AG04450 (cell line): ENCODE measurements around the gene TMTC1. TPM values are rescaled to one million over a fixed set of nuclear protein-coding genes. Genes with fewer than 3 reads are reported as not detected.
A peak's percentile ranks its signal among the peaks of the same experiment; 100 is the strongest.

Experiments used
- CTCF ChIA-PET: fragments of 300-600, 350-600 bp; formaldehyde crosslinking; extraction: SDS; loops from one replicate; lab custom pipeline; 2022; ENCODE audit warnings: antibody characterized with exemption, inconsistent platforms; lab: Charles Lee
- POLR2A ChIA-PET: fragments of 350-600 bp; formaldehyde crosslinking; extraction: SDS; loops from one replicate; lab custom pipeline; 2021; ENCODE audit warnings: antibody characterized with exemption, inconsistent platforms; lab: Yijun Ruan, JAX
- DNase-seq: peaks from one replicate; pipeline ENCODE4 v3.0.0-alpha.2; 2011; ENCODE audit warnings: low read depth, low spot score
- H3K27ac ChIP-seq: one replicate; pipeline ENCODE4 v1.5.1; 2012; ENCODE audit warnings: low read depth, low read length, control low read depth
- H3K27me3 ChIP-seq: one replicate; pipeline ENCODE4 v1.6.0; 2012; ENCODE audit warnings: low read length; ENCODE audit not compliant: control insufficient read depth, insufficient read depth
- H3K4me3 ChIP-seq: 2 replicates; pipeline ENCODE4 v1.5.1; 2011; ENCODE audit warnings: mild to moderate bottlenecking, low read depth, low read length, control low read depth
- H3K9me3 ChIP-seq: 2 replicates; pipeline ENCODE4 v1.5.1; 2012; ENCODE audit warnings: low read length; ENCODE audit not compliant: control insufficient read depth, insufficient read depth
- CTCF ChIP-seq: IDR thresholded peaks from 2 replicates; pipeline ENCODE4 v1.5.1; 2011; ENCODE audit warnings: low read depth, low read length, control low read depth, inconsistent platforms
- polyA plus RNA-seq: library from polyadenylated mRNA; depleted of rRNA; stranded (reverse); fragments of >200 nt; gene quantifications from 2 replicates; pipeline ENCODE4 v1.2.3, GENCODE V29; 2011

The TMTC1 gene
- polyA plus RNA-seq, 1 experiment: 66.8 TPM

DNA sequence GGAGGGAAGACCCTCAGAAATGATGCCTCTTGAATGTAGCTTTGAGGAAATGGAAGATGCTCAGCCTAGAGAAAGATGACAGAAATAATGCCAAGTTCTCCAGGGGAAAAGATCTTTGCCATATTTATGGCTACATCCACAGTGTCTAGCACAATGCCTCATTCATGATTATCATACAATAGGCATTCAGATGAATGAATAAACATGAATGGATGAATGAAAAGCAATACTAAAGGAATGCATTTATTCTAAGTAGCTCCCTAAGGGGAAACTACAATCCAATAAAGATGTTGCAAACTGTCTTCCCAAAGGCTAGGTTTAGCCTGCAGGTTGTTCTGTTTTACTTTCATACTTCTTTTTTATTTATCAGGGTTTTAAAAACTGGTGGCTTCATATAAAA is 12.0 kb downstream of the TMTC1 start:
- TF ChIP-seq CTCF: no peak
- Histone ChIP-seq H3K4me3 (no peak overlapping the region), H3K9me3 (no peaks in the 10 kb centered on the region; the same call in 1 of the 2 replicates), H3K27me3 (no peaks in the 10 kb centered on the region), H3K27ac (no peak overlapping the region)
- ChIA-PET POLR2A (no interaction called here), CTCF (no interaction called here)
- no peak for DNase-seq

GRCh38 chr12:29771165-29771564 is 12.6 kb downstream of the TMTC1 start:
- Histone ChIP-seq H3K9me3 (no peaks in the 10 kb centered on the region; the same call in 1 of the 2 replicates), H3K4me3 (no peak overlapping the region), H3K27ac (no peak overlapping the region), H3K27me3 (no peaks in the 10 kb centered on the region)
- POLR2A ChIA-PET: no interaction called here
- no peak for TF ChIP-seq CTCF
- CTCF ChIA-PET: interaction anchor here (0.6 kb wide), 1 partner anchor 246 kb away, joined by 3 read pairs; no protein-coding TSS in a partner anchor
- no peak for DNase-seq

- POLR2A ChIA-PET: interaction anchor here (1.0 to 1.5 kb wide), 2 partner anchors 25 to 28 kb away, joined by 4 to 6 read pairs; no protein-coding TSS in a partner anchor
- Histone ChIP-seq H3K9me3 (no peaks in the 10 kb centered on the region), H3K27me3 (no peaks in the 10 kb centered on the region), H3K27ac (peak overlapping the region; percentile 34), H3K4me3 (no peak overlapping the region)
- peak; percentile 88 for DNase-seq
- 0 out of 2 replicates have a peak, but pooled peaks have one; percentile 3 for TF ChIP-seq CTCF
- CTCF ChIA-PET: no interaction called here
Measured at GRCh38 chr12:29769162-29769858, 14.4 kb downstream of the TMTC1 start.

GRCh38 chr12:29768372-29768771 is 15.4 kb downstream of the TMTC1 start:
- Histone ChIP-seq H3K27me3 (no peaks in the 10 kb centered on the region), H3K4me3 (no peak overlapping the region), H3K27ac (peak overlapping the region; percentile 33), H3K9me3 (no peaks in the 10 kb centered on the region)
- DNase-seq: no peak
- ChIA-PET POLR2A (interaction anchor here (1.0 to 1.5 kb wide), 2 partner anchors 25 to 29 kb away, joined by 4 to 6 read pairs; no protein-coding TSS in a partner anchor), CTCF (interaction anchor here (0.6 kb wide), 1 partner anchor 35 kb away, joined by 6 read pairs; no protein-coding TSS in a partner anchor)
- no peak for TF ChIP-seq CTCF

DNA sequence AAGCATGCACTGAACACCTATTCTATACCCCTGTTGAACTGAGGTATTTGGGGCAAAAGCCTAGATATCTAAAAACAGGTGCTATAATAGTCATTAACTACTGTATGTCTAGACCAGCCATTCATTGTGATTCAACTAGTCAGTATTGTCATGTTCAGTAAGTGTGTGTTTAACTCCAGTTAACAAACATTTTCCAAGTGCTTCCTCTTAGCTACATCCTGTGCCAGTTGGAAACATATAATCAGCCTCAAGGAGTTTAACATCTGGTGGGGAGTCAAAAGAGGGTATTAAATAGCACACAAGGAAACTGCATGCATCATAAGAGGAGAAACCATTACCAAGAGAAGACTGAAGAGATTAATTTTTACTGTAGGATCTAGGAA is 20.4 kb downstream of the TMTC1 start:
- Histone ChIP-seq H3K27ac (no peak overlapping the region), H3K9me3 (no peaks in the 10 kb centered on the region), H3K4me3 (no peak overlapping the region), H3K27me3 (no peaks in the 10 kb centered on the region)
- CTCF ChIA-PET: interaction anchor here (0.9 kb wide), 1 partner anchor 62 kb away, joined by 4 read pairs; no protein-coding TSS in a partner anchor
- no peak for DNase-seq
- POLR2A ChIA-PET: no interaction called here
- TF ChIP-seq CTCF: no peak
